ENCODE data around the gene OR7G1. TPM values are rescaled to one million over a fixed set of nuclear protein-coding genes. Genes with fewer than 3 reads are reported as not detected.

OR7G1 gene
- total and polyA plus RNA-seq, 2 of the 8 experiments (the other 6 are each of a cell fraction or from before 2014, with no cell fraction given), result not detected

- H3K4me2 ChIP-seq (ENCODE audit: insufficient read depth in 1 of 2, low read depth in 2 of 2, low read length in 2 of 2), result no peak overlapping the region
- H4K91ac ChIP-seq (replicated peaks; ENCODE audit: insufficient read length, low read length), result no peak overlapping the region
- no peak for FAIRE-seq
- H3K14ac ChIP-seq (ENCODE audit: insufficient read length), result no peak overlapping the region
- H3K36me3 ChIP-seq (ENCODE audit: control insufficient read depth in 2 of 4, insufficient read depth in 4 of 4, low read length in 3 of 4), result peaks cover 2 to 51% (median 14%) of the 10 kb centered on the region in 4 experiments; a peak in 5 of 8 replicates
- CTCF ChIA-PET (ENCODE audit: partially characterized antibody), result no interaction called here
- no peak overlapping the region for H4K5ac ChIP-seq (ENCODE audit: insufficient read length, low read depth, low read length)
- no peak overlapping the region for H2BK20ac ChIP-seq (ENCODE audit: low read length)
- no peak overlapping the region for H2AFZ ChIP-seq (ENCODE audit: low read length)
- no peak overlapping the region for H2AK5ac ChIP-seq (ENCODE audit: low read depth, low read length)
- TF ChIP-seq JUN (IDR thresholded peaks at IDR 0.05; ENCODE audit: low read depth, low read length) (no peak), CHD2 (IDR thresholded peaks at IDR 0.05; ENCODE audit: low read length) (no peak), RAD21 (IDR thresholded peaks at IDR 0.05 in 1 of 2, conservative IDR thresholded peaks at IDR 0.05 in 1 of 2; ENCODE audit: low read depth in 2 of 2, low read length in 2 of 2) (no peak), TAF7 (optimal IDR thresholded peaks at IDR 0.05; ENCODE audit: borderline replicate concordance, low read depth, low read length) (no peak), POU5F1 (IDR thresholded peaks at IDR 0.05; ENCODE audit: low read depth, low read length) (no peak)
- H2BK120ac ChIP-seq (replicated peaks; ENCODE audit: low read depth, low read length), result no peak overlapping the region
- H2BK15ac ChIP-seq (ENCODE audit: low read length), result no peak overlapping the region
- peaks cover 0 to 12% of the 10 kb centered on the region in 2 experiments for H4K20me1 ChIP-seq (replicated peaks in 1 of 2; ENCODE audit: control insufficient read depth in 1 of 2, insufficient read depth in 2 of 2, low read length in 2 of 2)
- H3K79me1 ChIP-seq (ENCODE audit: low read depth, low read length), result peaks cover 15% of the 10 kb centered on the region
- H3K4me3 ChIP-seq (ENCODE audit: extremely low read depth in 1 of 4, insufficient read depth in 2 of 4, low read depth in 3 of 4, low read length in 4 of 4), result no peak overlapping the region
- no peak overlapping the region for H2BK12ac ChIP-seq (ENCODE audit: low read depth, low read length)
- H3K4me1 ChIP-seq (replicated peaks in 1 of 4; ENCODE audit: control insufficient read depth in 3 of 4, insufficient read depth in 4 of 4, low read length in 3 of 4), result no peaks in the 10 kb centered on the region
- DNase-seq (ENCODE audit: low read depth in 1 of 2, low spot score in 2 of 2), result no peak
- no peak overlapping the region for H3K4ac ChIP-seq (replicated peaks; ENCODE audit: insufficient read length, low read depth, low read length)
- 91% methylated on average over 5 of the region's 5 CpGs; no CpG with 5 or more reads in 1 of the 2 experiments for WGBS, 2 experiments (ENCODE audit: extremely low coverage in 1 of 2, insufficient coverage in 1 of 2, insufficient read length in 1 of 2, insufficient replicate concordance in 2 of 2, low coverage in 1 of 2, low lambda C conversion rate in 2 of 2, missing lambda C conversion rate in 1 of 2)
- peaks cover 23 to 40% of the 10 kb centered on the region in 2 experiments for H3K9me3 ChIP-seq (ENCODE audit: insufficient read depth in 2 of 2, low read depth in 1 of 2, low read length in 1 of 2)
- H3K23ac ChIP-seq (ENCODE audit: insufficient read length), result no peak overlapping the region
- no peak overlapping the region; the same call in 1 of the 2 replicates for H4K8ac ChIP-seq (ENCODE audit: extremely low read depth, insufficient read depth, low read length)
- H3K18ac ChIP-seq (ENCODE audit: extremely low read depth, low read length), result no peak overlapping the region
- no peak overlapping the region for H2BK5ac ChIP-seq (ENCODE audit: low read depth, low read length)
- no peak overlapping the region for H3K27ac ChIP-seq (ENCODE audit: low read depth, low read length)
- H3K9ac ChIP-seq (replicated peaks in 1 of 4; ENCODE audit: extremely low read depth in 1 of 4, low read depth in 3 of 4, low read length in 3 of 4), result no peak overlapping the region
- peaks cover 73 to 99% of the 10 kb centered on the region in 2 experiments for H3K79me2 ChIP-seq (ENCODE audit: control insufficient read depth in 1 of 2, insufficient read depth in 2 of 2, low read length in 2 of 2)
- no peak overlapping the region for H3K56ac ChIP-seq (replicated peaks; ENCODE audit: insufficient read length, low read depth, low read length)
- no peaks in the 10 kb centered on the region for H3K27me3 ChIP-seq (replicated peaks in 1 of 4; ENCODE audit: control insufficient read depth in 3 of 4, extremely low read depth in 1 of 4, insufficient read depth in 3 of 4, low read length in 3 of 4)
- no peaks in the 10 kb centered on the region for H3K23me2 ChIP-seq (ENCODE audit: low read depth, low read length)
- POLR2A ChIA-PET (ENCODE audit: partially characterized antibody), result no interaction called here
Observed at GRCh38 chr19:9150650-9151049, 35.1 kb upstream of the OR7G1 start.

All from H1 (cell line).